Mononuclear cell (primary cell): ENCODE data around the gene GPATCH2L. TPM values are rescaled to one million over a fixed set of nuclear protein-coding genes. Genes with fewer than 3 reads are reported as not detected.

ENCODE experiments used
- H3K27me3 ChIP-seq: 2 replicates; pipeline ENCODE4 v1.6.0; 2011; ENCODE audit warnings: low read length, control low read depth; ENCODE audit not compliant: insufficient read depth
- H3K4me1 ChIP-seq: 2 replicates; pipeline ENCODE4 v1.5.1; 2011; ENCODE audit warnings: mild to moderate bottlenecking, low read length, control low read depth; ENCODE audit not compliant: insufficient read depth
- H3K4me3 ChIP-seq: 2 replicates; pipeline ENCODE4 v1.5.1; 2011; ENCODE audit warnings: mild to moderate bottlenecking, low read length, moderate library complexity
- H3K9me3 ChIP-seq: 2 replicates; pipeline ENCODE4 v1.5.1; 2011; ENCODE audit warnings: low read depth, mild to moderate bottlenecking, control low read depth, low read length
- total RNA-seq: library from RNA; depleted of rRNA; stranded (reverse); fragments of >200 nt; gene quantifications from one replicate; pipeline ENCODE4 v1.2.3, GENCODE V29; 2012

Gene GPATCH2L
- total RNA-seq, 1 donor = 128 TPM

DNA sequence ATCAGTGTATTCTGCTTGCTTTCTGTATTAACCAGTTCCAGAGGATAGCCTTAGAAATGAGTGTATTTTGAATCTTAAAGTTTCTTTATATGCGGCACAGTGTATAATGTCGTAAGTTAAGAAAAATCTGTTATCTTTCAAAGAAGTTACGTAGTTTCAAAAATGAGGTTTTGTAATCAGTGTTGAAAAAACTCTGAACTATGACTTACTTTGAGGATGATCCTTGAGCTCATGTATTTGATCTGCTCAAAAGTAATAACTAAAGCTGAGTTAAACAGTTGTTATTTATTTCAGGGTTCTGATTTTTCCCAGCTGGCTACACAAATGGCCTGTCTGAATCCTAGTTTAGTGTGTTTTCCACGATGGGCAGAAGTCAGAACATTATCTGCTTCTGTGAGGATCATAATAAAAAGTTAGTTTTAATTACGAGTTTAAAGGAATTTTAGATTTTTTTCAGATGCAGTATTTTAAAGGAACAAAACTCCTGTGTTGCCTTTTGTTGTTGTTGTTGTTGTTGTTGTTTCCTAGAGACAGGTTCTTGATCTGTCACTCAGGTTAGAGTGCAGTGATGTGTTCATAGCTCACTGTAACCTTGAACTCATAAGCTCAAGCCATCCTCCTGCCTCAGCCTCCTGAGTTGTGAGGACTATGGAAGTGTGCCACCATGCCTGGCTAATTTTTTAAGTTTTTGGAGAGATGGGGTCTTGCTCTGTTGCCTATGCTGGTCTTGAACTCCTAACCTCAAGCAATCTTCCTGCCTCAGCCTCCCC is 52.9 kb downstream of the GPATCH2L start:
- H3K9me3 ChIP-seq = no peaks in the 10 kb centered on the region
- H3K4me3 ChIP-seq = no peak overlapping the region
- H3K27me3 ChIP-seq = no peaks in the 10 kb centered on the region
- H3K4me1 ChIP-seq = no peaks in the 10 kb centered on the region

GRCh38 chr14:76205708-76206107 is 54.0 kb downstream of the GPATCH2L start:
- H3K9me3 ChIP-seq = no peaks in the 10 kb centered on the region
- no peak overlapping the region for H3K4me3 ChIP-seq
- H3K27me3 ChIP-seq = no peaks in the 10 kb centered on the region
- no peaks in the 10 kb centered on the region for H3K4me1 ChIP-seq

DNA sequence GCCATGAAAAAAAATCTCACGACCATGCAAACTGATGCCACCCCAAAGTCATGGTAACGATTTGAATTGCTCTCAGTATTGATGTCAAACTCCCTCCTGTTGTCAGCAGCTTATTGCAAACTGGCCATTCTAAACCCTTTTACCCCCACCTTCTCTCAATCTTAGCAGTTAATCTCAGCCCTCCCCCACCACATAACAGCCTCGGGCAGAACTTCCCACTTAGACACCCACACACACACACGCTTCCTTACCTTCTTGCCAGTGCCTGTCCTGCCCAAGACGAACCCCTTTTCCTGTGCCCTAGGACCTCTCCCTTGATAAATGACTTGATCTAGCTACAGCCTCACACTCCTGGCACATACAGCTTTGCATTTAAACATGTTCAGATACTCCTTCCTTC is 56.6 kb downstream of the GPATCH2L start:
- H3K27me3 ChIP-seq = no peaks in the 10 kb centered on the region
- no peak overlapping the region for H3K4me3 ChIP-seq
- H3K4me1 ChIP-seq = no peaks in the 10 kb centered on the region
- H3K9me3 ChIP-seq = no peaks in the 10 kb centered on the region

DNA sequence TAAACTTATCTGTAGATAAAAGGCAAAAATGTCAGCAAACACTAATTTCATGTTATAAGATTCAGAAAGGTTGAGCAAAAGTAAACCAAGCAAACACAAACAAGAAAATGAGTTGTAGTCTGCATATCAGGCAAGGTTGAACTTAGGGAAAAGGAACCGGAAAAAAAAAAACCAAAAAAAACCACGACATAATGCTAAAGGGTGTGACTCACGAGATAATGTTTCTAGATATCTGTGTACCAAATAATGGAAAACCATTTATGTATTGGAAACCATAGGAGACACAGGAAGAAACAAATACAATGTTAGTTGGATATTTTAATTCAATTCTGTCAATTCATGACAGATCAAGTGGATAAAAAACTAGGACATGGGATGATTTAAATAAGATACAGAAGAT is 60.5 kb downstream of the GPATCH2L start:
- H3K27me3 ChIP-seq = no peaks in the 10 kb centered on the region
- H3K4me1 ChIP-seq = no peaks in the 10 kb centered on the region
- no peak overlapping the region for H3K4me3 ChIP-seq
- H3K9me3 ChIP-seq = no peaks in the 10 kb centered on the region

DNA sequence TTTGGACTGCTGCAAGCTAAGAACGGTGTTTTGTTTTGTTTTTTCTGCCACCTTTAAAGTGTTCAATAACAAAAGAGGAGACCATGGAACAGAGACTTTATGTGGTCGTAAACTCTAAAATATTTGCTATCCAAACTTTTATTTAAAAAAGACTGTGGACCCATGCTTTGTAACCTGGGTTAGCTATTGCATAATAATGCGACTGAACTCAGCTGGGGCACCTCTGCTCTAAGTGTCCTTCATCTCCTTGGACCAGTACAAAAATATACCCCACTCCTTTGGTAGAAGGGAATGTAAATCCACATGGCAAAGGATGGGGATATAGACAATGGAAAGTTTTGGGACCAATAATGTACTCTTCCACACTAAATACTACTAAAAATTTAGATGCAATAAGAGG is 65.5 kb downstream of the GPATCH2L start:
- Histone ChIP-seq H3K27me3 (no peaks in the 10 kb centered on the region), H3K4me1 (no peaks in the 10 kb centered on the region), H3K4me3 (no peak overlapping the region), H3K9me3 (no peaks in the 10 kb centered on the region)

- H3K4me3 ChIP-seq = no peak overlapping the region
- H3K4me1 ChIP-seq = no peaks in the 10 kb centered on the region
- H3K27me3 ChIP-seq = no peaks in the 10 kb centered on the region
- H3K9me3 ChIP-seq = no peaks in the 10 kb centered on the region
These were observed 66.9 kb downstream of the GPATCH2L start for GRCh38 chr14:76218662-76219061.

- Histone ChIP-seq H3K9me3 (peaks cover 8% of the 10 kb centered on the region), H3K4me3 (no peak overlapping the region), H3K4me1 (no peaks in the 10 kb centered on the region), H3K27me3 (peaks cover 2% of the 10 kb centered on the region)
These were observed 68.2 kb downstream of the GPATCH2L start for GRCh38 chr14:76219873-76220272.

DNA sequence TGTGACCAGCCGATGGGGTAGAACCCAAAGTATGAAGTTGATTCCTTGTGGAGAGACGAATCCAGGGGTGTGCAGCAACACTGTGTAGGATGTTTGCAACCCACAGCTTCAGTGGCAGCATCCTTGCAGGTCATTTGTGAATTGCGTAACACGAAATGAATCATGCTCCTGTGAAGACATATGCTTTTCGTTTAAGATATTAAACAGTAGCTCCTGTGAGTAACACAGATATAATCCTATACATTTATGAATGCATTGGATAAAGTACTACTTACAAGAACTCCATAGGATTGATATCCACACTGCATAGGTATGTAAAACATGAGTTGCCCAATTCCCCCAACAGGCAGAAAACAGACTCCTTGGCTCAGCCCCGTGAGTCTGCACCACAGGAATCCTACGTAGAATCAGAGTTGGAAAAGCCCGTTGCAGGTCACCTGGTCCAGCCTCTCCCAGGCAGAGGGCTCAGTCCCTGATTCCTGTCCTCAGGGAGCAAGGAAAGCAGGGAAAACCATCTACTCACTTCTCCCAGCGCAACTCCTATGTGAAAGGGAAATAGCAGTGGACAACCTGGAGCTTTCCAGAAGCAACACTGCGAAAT is 75.8 kb downstream of the GPATCH2L start:
- H3K4me3 ChIP-seq = no peak overlapping the region
- H3K4me1 ChIP-seq = no peaks in the 10 kb centered on the region
- H3K9me3 ChIP-seq = peaks cover 12% of the 10 kb centered on the region
- peaks cover 3% of the 10 kb centered on the region for H3K27me3 ChIP-seq

GRCh38 chr14:76228138-76228537 is 76.4 kb downstream of the GPATCH2L start:
- H3K27me3 ChIP-seq = peaks cover 3% of the 10 kb centered on the region
- H3K9me3 ChIP-seq = peaks cover 12% of the 10 kb centered on the region
- no peak overlapping the region for H3K4me3 ChIP-seq
- H3K4me1 ChIP-seq = no peaks in the 10 kb centered on the region

GRCh38 chr14:76232800-76233199 is 81.1 kb downstream of the GPATCH2L start:
- Histone ChIP-seq H3K9me3 (no peaks in the 10 kb centered on the region), H3K4me3 (no peak overlapping the region), H3K4me1 (no peaks in the 10 kb centered on the region), H3K27me3 (no peaks in the 10 kb centered on the region)

DNA sequence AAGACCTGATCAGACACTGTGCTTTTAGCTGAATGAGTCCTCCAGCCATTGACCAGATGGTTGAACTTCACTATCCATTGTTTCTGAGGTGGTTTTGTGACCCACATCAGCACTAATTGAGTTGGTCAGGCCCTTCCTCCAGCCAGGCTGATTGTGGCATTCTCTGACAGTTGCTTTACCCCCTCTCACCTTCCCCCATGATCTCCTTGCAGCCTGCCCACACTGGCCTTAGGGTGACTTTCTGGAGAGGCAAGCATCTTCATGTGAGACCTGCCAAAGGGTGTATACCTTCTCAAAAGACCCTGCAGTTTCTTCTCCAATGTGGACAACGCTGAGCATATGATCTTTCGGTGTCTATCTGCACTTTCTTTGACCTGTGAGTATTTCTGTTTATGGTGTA is 83.9 kb downstream of the GPATCH2L start:
- no peaks in the 10 kb centered on the region for H3K4me1 ChIP-seq
- H3K9me3 ChIP-seq = no peaks in the 10 kb centered on the region
- H3K27me3 ChIP-seq = no peaks in the 10 kb centered on the region
- H3K4me3 ChIP-seq = no peak overlapping the region

DNA sequence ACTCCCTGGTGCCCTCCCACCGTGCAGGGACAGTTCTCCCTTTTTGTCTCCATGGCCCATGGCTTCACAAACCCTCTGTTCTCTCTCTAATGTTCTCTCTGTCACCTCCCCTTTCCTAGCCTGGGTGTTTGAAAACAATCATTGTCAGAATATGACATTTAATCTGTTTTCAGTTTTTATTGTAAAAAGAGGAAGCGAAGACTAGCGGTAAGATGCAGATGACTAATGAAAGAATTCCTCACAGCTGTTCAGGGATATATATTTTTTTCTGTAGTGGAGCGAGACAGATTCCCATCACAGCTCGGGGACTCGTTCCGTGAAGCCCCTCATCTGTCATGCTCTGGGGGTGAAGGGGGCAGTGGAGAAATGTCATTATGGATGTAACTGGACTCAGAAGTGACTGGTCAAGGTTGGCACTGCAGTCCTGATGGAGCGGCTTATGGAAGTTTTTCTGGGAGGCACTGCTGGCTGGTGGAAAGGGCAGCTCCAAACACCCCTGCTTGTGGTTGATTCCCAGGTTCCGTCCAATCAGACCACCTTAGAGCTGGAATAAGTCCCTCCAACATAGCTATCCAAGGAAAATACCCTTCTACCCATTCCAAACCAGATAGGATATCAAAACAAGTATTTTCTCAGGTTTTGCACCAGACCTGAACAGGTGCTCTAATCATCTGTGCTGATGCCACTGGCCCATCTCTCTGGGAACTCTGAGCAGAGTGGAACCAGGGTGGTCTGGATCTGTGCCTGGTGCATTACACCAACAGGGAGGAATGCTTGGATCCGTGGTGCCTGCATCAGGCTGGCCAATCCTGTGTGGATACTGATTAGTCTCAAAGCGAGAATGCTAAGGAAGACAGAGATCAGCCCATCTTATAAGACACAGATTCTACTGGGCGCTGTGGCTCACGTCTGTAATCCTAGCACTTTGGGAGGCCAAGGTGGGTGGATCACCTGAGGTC is 84.7 kb downstream of the GPATCH2L start:
- Histone ChIP-seq H3K27me3 (no peaks in the 10 kb centered on the region), H3K4me3 (no peak overlapping the region), H3K4me1 (no peaks in the 10 kb centered on the region), H3K9me3 (peaks cover 5% of the 10 kb centered on the region)

DNA sequence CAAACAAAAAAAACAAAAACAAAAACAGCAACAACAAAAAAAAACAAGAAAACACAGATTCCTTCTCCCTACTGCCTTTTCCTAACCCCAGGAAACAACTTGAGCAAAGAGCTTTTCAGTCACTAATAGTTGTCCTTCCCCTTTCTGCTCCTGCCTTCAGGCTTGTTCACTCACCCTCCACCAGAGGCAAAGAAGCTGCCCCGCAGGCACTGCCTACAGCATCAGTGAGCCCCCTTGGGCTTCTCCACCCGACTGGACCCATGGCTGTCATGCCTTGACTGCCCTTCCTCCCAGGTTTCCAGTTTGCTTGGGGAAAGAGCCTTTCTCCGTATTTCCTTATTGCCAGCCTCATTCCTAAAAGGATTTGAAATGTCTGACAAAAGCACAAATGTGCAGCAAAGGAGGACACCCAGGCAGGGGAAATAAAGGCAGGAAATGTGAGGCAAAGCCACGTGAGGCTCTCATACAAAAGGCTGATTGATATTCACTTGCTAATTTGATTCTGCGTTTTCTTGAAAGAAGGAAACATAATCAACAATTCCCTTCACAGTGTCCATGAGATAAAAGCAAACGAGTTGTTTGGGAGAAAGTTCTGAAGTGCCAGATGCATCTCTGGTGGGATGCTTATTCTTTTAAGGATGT is 85.7 kb downstream of the GPATCH2L start:
- H3K4me3 ChIP-seq = no peak overlapping the region

DNA sequence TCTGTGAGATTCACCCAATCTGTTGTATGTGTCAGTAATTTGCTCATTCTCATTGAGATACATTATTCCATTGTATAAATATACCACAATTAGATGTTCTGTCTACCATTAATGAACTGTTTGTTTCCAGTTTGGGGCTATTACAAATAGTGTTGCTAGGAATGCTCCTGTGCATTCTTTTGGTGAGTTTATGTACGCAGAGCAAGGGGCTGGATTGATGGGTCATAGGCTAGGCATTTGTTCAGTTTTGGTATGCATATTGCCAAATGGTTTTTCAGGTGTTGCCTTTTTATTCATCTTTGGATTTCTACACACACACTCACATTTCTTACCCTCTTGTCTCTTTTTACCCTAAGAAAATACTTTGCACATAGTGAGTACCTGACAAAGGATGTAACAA is 93.4 kb downstream of the GPATCH2L start:
- H3K4me1 ChIP-seq = no peaks in the 10 kb centered on the region
- H3K27me3 ChIP-seq = no peaks in the 10 kb centered on the region
- H3K9me3 ChIP-seq = peaks cover 17% of the 10 kb centered on the region
- H3K4me3 ChIP-seq = no peak overlapping the region

More for the DNA sequence above, 85.7 kb downstream of the GPATCH2L start:
- Histone ChIP-seq H3K9me3 (peaks cover 12% of the 10 kb centered on the region), H3K27me3 (no peaks in the 10 kb centered on the region), H3K4me1 (no peaks in the 10 kb centered on the region)

GRCh38 chr14:76250302-76250701 is 98.6 kb downstream of the GPATCH2L start:
- no peaks in the 10 kb centered on the region for H3K4me1 ChIP-seq
- no peaks in the 10 kb centered on the region for H3K9me3 ChIP-seq
- H3K4me3 ChIP-seq = no peak overlapping the region
- no peaks in the 10 kb centered on the region for H3K27me3 ChIP-seq
